A549 (cell line): ENCODE results near the gene RBM44.

Experiments used
- CBX2 ChIP-seq: fragments of 200-600 bp; sonication (generic); IDR thresholded peaks from 2 replicates; pipeline ENCODE4 v1.6.1; 2016; ENCODE audit warnings: low read depth, mild to moderate bottlenecking, borderline replicate concordance
- HDAC2 ChIP-seq: fragments of 200-600 bp; sonication (generic); IDR thresholded peaks from 2 replicates; pipeline ENCODE4 v1.6.1; 2016
- MAZ ChIP-seq: fragments of 150-350 bp; IDR thresholded peaks from 2 replicates; pipeline ENCODE4 v1.6.1; 2014; ENCODE audit warnings: antibody characterized with exemption, low read depth, low read length, borderline replicate concordance
- MYC ChIP-seq: IDR thresholded peaks from 2 replicates; pipeline ENCODE4 v1.6.1; 2012; ENCODE audit warnings: mild to moderate bottlenecking, inconsistent platforms, low read length, improper control_type of control experiment, borderline replicate concordance
- NPAS2 ChIP-seq: fragments of 250-450 bp; sonication (Bioruptor Pico); IDR thresholded peaks from 2 replicates; pipeline ENCODE4 v1.8.0; 2022; ENCODE audit warnings: mild to moderate bottlenecking, moderate library complexity, borderline replicate concordance
- NR3C1 ChIP-seq: fragments of >200 bp; sonication (Bioruptor Twin); formaldehyde crosslinking; IDR thresholded peaks from 3 replicates; pipeline ENCODE4 v1.6.1; 2017
- POLR2A ChIP-seq: IDR thresholded peaks from 2 replicates; pipeline ENCODE4 v1.6.1; 2012; ENCODE audit warnings: mild to moderate bottlenecking, low read length
- RAD21 ChIP-seq, 2 experiments: fragments of >200 bp in 1 of 2; sonication (Bioruptor Twin) in 1 of 2; formaldehyde crosslinking in 1 of 2; IDR thresholded peaks in 1 of 2; conservative IDR thresholded peaks in 1 of 2; 2 replicates in 1 of 2; 3 replicates in 1 of 2; pipeline ENCODE4 v1.6.1; 2012 to 2018; ENCODE audit warnings: inconsistent platforms in 1 of 2
- RCOR1 ChIP-seq: fragments of 150-350 bp; IDR thresholded peaks from 2 replicates; pipeline ENCODE4 v1.6.1; 2014; ENCODE audit warnings: antibody characterized with exemption, low read length, low read depth
- RFX5 ChIP-seq: fragments of 450-650 bp; IDR thresholded peaks from 2 replicates; pipeline ENCODE4 v1.7.1; 2014; ENCODE audit warnings: antibody characterized with exemption, mild to moderate bottlenecking, moderate library complexity
- SMC3 ChIP-seq: fragments of >200 bp; sonication (Bioruptor Twin); formaldehyde crosslinking; IDR thresholded peaks from 3 replicates; pipeline ENCODE4 v1.6.1; 2018; ENCODE audit warnings: inconsistent platforms
- TF ChIP-seq, protein P1 (sequence below): fragments of >200 bp; sonication (Bioruptor Twin); formaldehyde crosslinking; IDR thresholded peaks from 3 replicates; pipeline ENCODE4 v1.5.1; 2016

DNA sequence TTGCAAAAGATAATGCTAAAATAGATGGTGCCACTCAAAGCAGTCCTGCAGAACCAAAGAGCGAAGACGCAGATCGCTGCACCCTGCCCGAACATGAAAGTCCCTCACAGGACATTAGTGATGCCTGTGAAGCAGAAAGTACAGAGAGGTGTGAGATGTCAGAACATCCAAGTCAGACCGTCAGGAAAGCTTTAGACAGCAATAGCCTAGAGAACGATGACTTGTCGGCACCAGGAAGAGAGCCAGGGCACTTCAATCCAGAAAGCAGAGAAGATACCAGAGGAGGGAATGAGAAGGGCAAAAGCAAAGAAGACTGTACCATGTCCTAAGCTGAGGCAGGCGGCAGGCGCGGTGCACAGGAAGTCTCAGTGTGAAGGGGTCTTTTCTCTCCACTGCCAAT lies 34.8 kb upstream of the RBM44 start:
- TF ChIP-seq POLR2A (no peak), RFX5 (no peak), CBX2 (no peak), RAD21 (conservative IDR thresholded peaks at IDR 0.05 in 1 of 2, IDR thresholded peaks at IDR 0.05 in 1 of 2) (no peak), NR3C1 (no peak), MYC (no peak), NPAS2 (CRISPR knock-in tag) (no peak), SMC3 (no peak), HDAC2 (no peak), MAZ (no peak), RCOR1 (no peak)
- TF ChIP-seq, protein P1, sequence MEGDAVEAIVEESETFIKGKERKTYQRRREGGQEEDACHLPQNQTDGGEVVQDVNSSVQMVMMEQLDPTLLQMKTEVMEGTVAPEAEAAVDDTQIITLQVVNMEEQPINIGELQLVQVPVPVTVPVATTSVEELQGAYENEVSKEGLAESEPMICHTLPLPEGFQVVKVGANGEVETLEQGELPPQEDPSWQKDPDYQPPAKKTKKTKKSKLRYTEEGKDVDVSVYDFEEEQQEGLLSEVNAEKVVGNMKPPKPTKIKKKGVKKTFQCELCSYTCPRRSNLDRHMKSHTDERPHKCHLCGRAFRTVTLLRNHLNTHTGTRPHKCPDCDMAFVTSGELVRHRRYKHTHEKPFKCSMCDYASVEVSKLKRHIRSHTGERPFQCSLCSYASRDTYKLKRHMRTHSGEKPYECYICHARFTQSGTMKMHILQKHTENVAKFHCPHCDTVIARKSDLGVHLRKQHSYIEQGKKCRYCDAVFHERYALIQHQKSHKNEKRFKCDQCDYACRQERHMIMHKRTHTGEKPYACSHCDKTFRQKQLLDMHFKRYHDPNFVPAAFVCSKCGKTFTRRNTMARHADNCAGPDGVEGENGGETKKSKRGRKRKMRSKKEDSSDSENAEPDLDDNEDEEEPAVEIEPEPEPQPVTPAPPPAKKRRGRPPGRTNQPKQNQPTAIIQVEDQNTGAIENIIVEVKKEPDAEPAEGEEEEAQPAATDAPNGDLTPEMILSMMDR = no peak
